GM12878 (cell line): Measurements from ENCODE around the gene GASK1B. TPM values are rescaled to one million over a fixed set of nuclear protein-coding genes. Genes with fewer than 3 reads are reported as not detected.

Experiments used
- ATAC-seq: fragments of 200-7000 bp; cut with Tn5 transposase; 3 replicates; pipeline ENCODE4 v1.9.1; 2020; ENCODE audit warnings: mild to moderate bottlenecking, moderate library complexity
- BruUV-seq: library from RNA; stranded (reverse); fragments of 400-500 nt; replicated peaks from 2 replicates; lab custom pipeline; 2021; lab: Mats Ljungman, UMichigan
- CTCF ChIA-PET: fragments of 300-600 bp; sonication (Branson Sonifier 250); formaldehyde crosslinking; extraction: SDS; loops from one replicate; lab custom pipeline; 2021; ENCODE audit warnings: inconsistent platforms; lab: Yijun Ruan, JAX
- POLR2A ChIA-PET: fragments of 350-600 bp; formaldehyde crosslinking; extraction: SDS; loops from one replicate; lab custom pipeline; 2021; ENCODE audit warnings: inconsistent platforms; lab: Charles Lee
- RAD21 ChIA-PET: fragments of 300-600 bp; sonication (Branson Sonifier 250); formaldehyde crosslinking; loops from one replicate; lab custom pipeline; 2023; ENCODE audit warnings: antibody characterized with exemption; ENCODE audit not compliant: unreplicated experiment; lab: Charles Lee
- SMC1A ChIA-PET: fragments of 300-600 bp; sonication (Branson Sonifier 250); formaldehyde crosslinking; loops from one replicate; lab custom pipeline; 2023; ENCODE audit not compliant: unreplicated experiment, uncharacterized antibody; lab: Charles Lee
- DNase-seq: peaks from one replicate; pipeline ENCODE4 v3.0.0-alpha.2; 2011; ENCODE audit warnings: low read depth, low spot score
- FAIRE-seq: peaks from 3 replicates; lab custom pipeline; 2011; peaks lifted over from hg19 to GRCh38; lab: Jason Lieb, UNC
- H2AFZ ChIP-seq: 2 replicates; pipeline ENCODE4 v1.6.0; 2011; ENCODE audit warnings: low read depth, low read length, control low read depth; ENCODE audit not compliant: control insufficient read depth
- H3K27ac ChIP-seq: 2 replicates; pipeline ENCODE4 v1.5.1; 2011; ENCODE audit warnings: control low read depth; ENCODE audit not compliant: control insufficient read depth, insufficient read depth
- H3K27me3 ChIP-seq, 2 experiments: replicated peaks in 1 of 2; 2 replicates each; pipeline versions ENCODE4 v1.6.0 to v1.6.1; 2011; ENCODE audit warnings: low read length in 1 of 2; ENCODE audit not compliant: control insufficient read depth in 2 of 2, insufficient read depth in 2 of 2
- H3K36me3 ChIP-seq, 2 experiments: 2 replicates each; pipeline ENCODE4 v1.5.1; 2011; ENCODE audit warnings: low read length in 1 of 2; ENCODE audit not compliant: control insufficient read depth in 2 of 2, insufficient read depth in 2 of 2
- H3K4me1 ChIP-seq: 2 replicates; pipeline ENCODE4 v1.6.1; 2011; ENCODE audit warnings: mild to moderate bottlenecking, low read length, moderate library complexity, mixed read lengths; ENCODE audit not compliant: control insufficient read depth, insufficient read depth
- H3K4me2 ChIP-seq: 2 replicates; pipeline ENCODE4 v1.6.0; 2011; ENCODE audit warnings: control low read depth; ENCODE audit not compliant: control insufficient read depth, insufficient read depth
- H3K4me3 ChIP-seq: fragments of 200-600 bp; sonication (generic); 2 replicates; pipeline ENCODE4 v1.5.1; 2016
- H3K79me2 ChIP-seq: 2 replicates; pipeline ENCODE4 v1.6.0; 2011; ENCODE audit warnings: low read length; ENCODE audit not compliant: control insufficient read depth, insufficient read depth
- H3K9ac ChIP-seq: 2 replicates; pipeline ENCODE4 v1.8.0; 2011; ENCODE audit warnings: low read length, control low read depth, mixed read lengths; ENCODE audit not compliant: control insufficient read depth, insufficient read depth
- H3K9me3 ChIP-seq: replicated peaks from 3 replicates; pipeline ENCODE4 v1.5.1; 2011; ENCODE audit warnings: mild to moderate bottlenecking, low read length; ENCODE audit not compliant: control insufficient read depth, insufficient read depth
- H4K20me1 ChIP-seq: 2 replicates; pipeline ENCODE4 v1.6.0; 2011; ENCODE audit not compliant: control insufficient read depth, insufficient read depth
- ASH2L ChIP-seq: fragments of 300-600, 200-600 bp; sonication (generic); IDR thresholded peaks from 2 replicates; pipeline ENCODE4 v1.6.1; 2017; ENCODE audit warnings: low read depth, mild to moderate bottlenecking, borderline replicate concordance
- CHD4 ChIP-seq: fragments of 200-600 bp; sonication (generic); IDR thresholded peaks from 2 replicates; pipeline ENCODE4 v1.6.1; 2016; ENCODE audit warnings: mild to moderate bottlenecking
- IKZF1 ChIP-seq: fragments of 450-650 bp; conservative IDR thresholded peaks from 2 replicates; pipeline ENCODE4 v1.6.1; 2017; ENCODE audit warnings: antibody characterized with exemption, mild to moderate bottlenecking
- JUND ChIP-seq: IDR thresholded peaks from 2 replicates; pipeline ENCODE4 v1.6.1; 2012; ENCODE audit warnings: low read depth, mild to moderate bottlenecking, low read length, improper control_type of control experiment, moderate library complexity
- KDM1A ChIP-seq: fragments of 200-600 bp; sonication (generic); IDR thresholded peaks from 2 replicates; pipeline ENCODE4 v1.6.1; 2016; ENCODE audit warnings: borderline replicate concordance
- MAX ChIP-seq: IDR thresholded peaks from 2 replicates; pipeline ENCODE4 v1.6.1; 2012; ENCODE audit warnings: low read depth, low read length, improper control_type of control experiment
- MEF2A ChIP-seq: IDR thresholded peaks from 2 replicates; pipeline ENCODE4 v1.6.1; 2011; ENCODE audit warnings: low read depth, mild to moderate bottlenecking, low read length, moderate library complexity; ENCODE audit not compliant: insufficient read depth
- MEF2B ChIP-seq: fragments of 450-650 bp; IDR thresholded peaks from 2 replicates; pipeline ENCODE4 v1.6.1; 2018; ENCODE audit warnings: mild to moderate bottlenecking, moderate library complexity; ENCODE audit not compliant: partially characterized antibody, poor library complexity, severe bottlenecking
- NFXL1 ChIP-seq: fragments of 450-650 bp; IDR thresholded peaks from 2 replicates; pipeline ENCODE4 v1.6.1; 2017; ENCODE audit warnings: antibody characterized with exemption, mild to moderate bottlenecking, borderline replicate concordance
- PAX5 ChIP-seq: IDR thresholded peaks from 2 replicates; pipeline ENCODE4 v1.6.1; 2011; ENCODE audit warnings: low read depth, low read length, borderline replicate concordance
- SMAD1 ChIP-seq: fragments of 450-650 bp; IDR thresholded peaks from 2 replicates; pipeline ENCODE4 v1.6.1; 2018; ENCODE audit warnings: mild to moderate bottlenecking, low read depth; ENCODE audit not compliant: partially characterized antibody
- TARDBP ChIP-seq: IDR thresholded peaks from 2 replicates; pipeline ENCODE4 v1.6.1; 2016; ENCODE audit warnings: borderline replicate concordance
- ZNF592 ChIP-seq: fragments of 450-650 bp; IDR thresholded peaks from 2 replicates; pipeline ENCODE4 v1.6.1; 2017; ENCODE audit warnings: mild to moderate bottlenecking, moderate library complexity
- ZZZ3 ChIP-seq: IDR thresholded peaks from 2 replicates; pipeline ENCODE4 v1.6.1; 2011; ENCODE audit warnings: low read depth; ENCODE audit not compliant: control insufficient read depth, insufficient read length
- WGBS: methylation state at CpG from one replicate; pipeline ENCODE4 v1.1.6; 2016; ENCODE audit warnings: low lambda C conversion rate; ENCODE audit not compliant: insufficient replicate concordance, insufficient coverage; ENCODE audit errors: missing lambda C conversion rate; 5-methylcytosine and 5-hydroxymethylcytosine counted together
- in situ Hi-C: fragments of 300-500 bp; cut with MboI; formaldehyde crosslinking; loops from 9 replicates; pipeline ENCODE4 v1.14.3; 2018; ENCODE audit warnings: mixed read lengths
- intact Hi-C: fragments of 100-400 bp; cut with micrococcal nuclease; formaldehyde crosslinking; loops from one replicate; pipeline ENCODE4 v1.14.2; 2022; ENCODE audit not compliant: unreplicated experiment
- polyA plus RNA-seq, 11 experiments: library from polyadenylated mRNA; depleted of rRNA in 4 of 11; unstranded in 6 of 11; stranded (reverse) in 5 of 11; fragments of >200 nt; fragmentation: Nextera tagmentation in 4 of 11; fragmentation: Illumina TruSeq in 1 of 11; extraction: Ambion mirVana in 4 of 11; extraction: Trizol in 1 of 11; gene quantifications; 1 replicate in 1 of 11; 2 replicates in 10 of 11; pipeline versions ENCODE4 v1.2.1 to v1.2.3, GENCODE V29; 2011 to 2016; ENCODE audit warnings: inconsistent platforms in 2 of 11, missing spikeins in 2 of 11, low read depth in 1 of 11
- total RNA-seq, 4 experiments: library from RNA; depleted of rRNA in 3 of 4; stranded (reverse); fragments of >200 nt in 3 of 4; fragmentation: Illumina TruSeq in 1 of 4; extraction: Trizol in 1 of 4; gene quantifications; 2 replicates each; pipeline versions ENCODE4 v1.2.1 to v1.2.3, GENCODE V29; 2013 to 2021

The GASK1B gene
- total and polyA plus RNA-seq, 10 of the 15 experiments (the other 5 are each of a cell fraction or from before 2014, with no cell fraction given): under 0.01 to 0.21 (median 0.07) TPM; not detected in 1

- in situ Hi-C loops: no loop called here
- no peaks in the 10 kb centered on the region for H3K79me2 ChIP-seq
- ATAC-seq: no peak
- no peak overlapping the region for H3K4me2 ChIP-seq
- H3K4me1 ChIP-seq: no peaks in the 10 kb centered on the region
- TF ChIP-seq TARDBP (no peak), SMAD1 (no peak), IKZF1 (no peak), CHD4 (no peak), NFXL1 (no peak), MAX (no peak), ZZZ3 (no peak), MEF2B (no peak), KDM1A (no peak), PAX5 (no peak), MEF2A (no peak), ZNF592 (no peak), ASH2L (no peak), JUND (no peak)
- SMC1A ChIA-PET: no interaction called here
- no peak for DNase-seq
- BruUV-seq: no TSS peak
- no peak overlapping the region for H2AFZ ChIP-seq
- CTCF ChIA-PET: no interaction called here
- H4K20me1 ChIP-seq: no peaks in the 10 kb centered on the region
- H3K9ac ChIP-seq: no peak overlapping the region
- H3K27ac ChIP-seq: no peak overlapping the region
- H3K4me3 ChIP-seq: no peak overlapping the region
- RAD21 ChIA-PET: no interaction called here
- no peak for FAIRE-seq
- no peaks in the 10 kb centered on the region for H3K36me3 ChIP-seq
- H3K9me3 ChIP-seq: no peaks in the 10 kb centered on the region
- no peaks in the 10 kb centered on the region for H3K27me3 ChIP-seq
- 0% methylated on average over 1 of the region's 1 CpG for WGBS
- intact Hi-C loops: no loop called here
- POLR2A ChIA-PET: no interaction called here
Measured at GRCh38 chr4:158131027-158131426, 41.8 kb downstream of the GASK1B start.
